A549 (cell line): ENCODE results near the gene MAGEA6. TPM values are rescaled to one million over a fixed set of nuclear protein-coding genes. Genes with fewer than 3 reads are reported as not detected.
A peak's percentile ranks its signal among the peaks of the same experiment; 100 is the strongest.

ENCODE experiments used
- ATAC-seq, 2 experiments: fragments of 200-7000 bp in 1 of 2; fragments of >200 bp in 1 of 2; cut with Nextera tagmentation in 1 of 2; cut with Tn5 transposase in 1 of 2; 3 replicates each; pipeline versions ENCODE4 v1.8.0 to v1.9.1; 2018 to 2020; ENCODE audit warnings: mild to moderate bottlenecking in 1 of 2, moderate library complexity in 1 of 2
- CTCF ChIA-PET: fragments of 300-600 bp; sonication (Branson Sonifier 250); formaldehyde crosslinking; extraction: SDS; loops from one replicate; lab custom pipeline; 2021; ENCODE audit warnings: antibody characterized with exemption, inconsistent platforms; lab: Yijun Ruan, JAX
- POLR2A ChIA-PET: fragments of 350-600 bp; formaldehyde crosslinking; extraction: SDS; loops from one replicate; lab custom pipeline; 2021; ENCODE audit warnings: antibody characterized with exemption, inconsistent platforms; lab: Yijun Ruan, JAX
- DNase-seq, 2 experiments: peaks; one replicate each; pipeline versions ENCODE4 v3.0.0 to v3.0.0-alpha.2; 2011 to 2016; ENCODE audit warnings: low read depth in 1 of 2, low spot score in 1 of 2
- FAIRE-seq: peaks from 2 replicates; lab custom pipeline; 2011; peaks lifted over from hg19 to GRCh38; lab: Jason Lieb, UNC
- H3K27ac ChIP-seq, 2 experiments: fragments of >200 bp; sonication (Bioruptor Twin); formaldehyde crosslinking; 3 replicates each; pipeline ENCODE4 v1.5.1; 2016 to 2017
- H3K4me1 ChIP-seq: fragments of >200 bp; sonication (Bioruptor Twin); formaldehyde crosslinking; 3 replicates; pipeline ENCODE4 v1.6.1; 2016
- H3K4me2 ChIP-seq: fragments of >200 bp; sonication (Bioruptor Twin); formaldehyde crosslinking; 3 replicates; pipeline ENCODE4 v1.6.1; 2016
- H3K4me3 ChIP-seq: fragments of >200 bp; sonication (Bioruptor Twin); formaldehyde crosslinking; 3 replicates; pipeline ENCODE4 v1.5.1; 2016
- H3K9me3 ChIP-seq: fragments of >200 bp; sonication (Bioruptor Twin); formaldehyde crosslinking; 3 replicates; pipeline ENCODE4 v1.6.1; 2016
- CEBPB ChIP-seq, 2 experiments: fragments of >200 bp in 1 of 2; sonication (Bioruptor Twin) in 1 of 2; formaldehyde crosslinking in 1 of 2; IDR thresholded peaks; 2 replicates each; pipeline ENCODE4 v1.6.1; 2012 to 2016
- EHF ChIP-seq: fragments of 250-450 bp; sonication (Bioruptor Pico); IDR thresholded peaks from 2 replicates; pipeline ENCODE4 v1.5.0; 2020; ENCODE audit warnings: mild to moderate bottlenecking
- POLR2A ChIP-seq: IDR thresholded peaks from 2 replicates; pipeline ENCODE4 v1.6.1; 2012; ENCODE audit warnings: mild to moderate bottlenecking, low read length
- ZFP36 ChIP-seq: fragments of 450-650 bp; IDR thresholded peaks from 2 replicates; pipeline ENCODE4 v1.6.1; 2014; ENCODE audit warnings: borderline replicate concordance; ENCODE audit not compliant: partially characterized antibody
- ZNF302 ChIP-seq: fragments of 250-450 bp; sonication (Bioruptor Pico); IDR thresholded peaks from 2 replicates; pipeline ENCODE4 v1.9.0; 2021; ENCODE audit warnings: inconsistent platforms, mild to moderate bottlenecking, moderate library complexity
- WGBS: methylation state at CpG from one replicate; pipeline ENCODE4 v1.1.6; 2017; ENCODE audit errors: missing lambda C conversion rate; 5-methylcytosine and 5-hydroxymethylcytosine counted together
- polyA plus RNA-seq, 4 experiments: library from polyadenylated mRNA; depleted of rRNA in 3 of 4; stranded (reverse); fragments of >200 nt; fragmentation: RNase III in 1 of 4; extraction: RNeasy Plus Mini Kit Qiagen cat#74134 plus additional on column Dnase treatment in 1 of 4; gene quantifications; 2 replicates in 3 of 4; 3 replicates in 1 of 4; pipeline ENCODE4 v1.2.3, GENCODE V29; 2011 to 2017

MAGEA6 gene
- polyA plus RNA-seq, 2 of the 4 experiments (the other 2 are of a cell fraction): 11.3 to 21.2 TPM

GRCh38 chrX:152733261-152733975 lies 36.1 kb downstream of the MAGEA6 start, which contains the start of the genes CSAG1 and MAGEA12:
TSS of gene CSAG1 (minus strand) at chrX:152733721. CDS start at chrX:152732460, 1,261 bp downstream.
TSS of gene MAGEA12 (plus strand) at chrX:152733757. CDS start at chrX:152736162, 2,405 bp downstream.
- Histone ChIP-seq H3K4me1 (no peaks in the 10 kb centered on the region), H3K9me3 (no peaks in the 10 kb centered on the region), H3K4me2 (no peak within 1 kb of the TSS), H3K27ac (no peak within 1 kb of the TSS), H3K4me3 (no peak within 1 kb of the TSS)
- CTCF ChIA-PET: no interaction called here
- DNase-seq: peak in 1 of 2 experiments; percentile 6
- no peak for FAIRE-seq
- POLR2A ChIA-PET: no interaction called here
- WGBS: 52% methylated on average over 15 of the region's 21 CpGs
- no peak for TF ChIP-seq CEBPB (IDR thresholded peaks at IDR 0.05)
- ATAC-seq: no peak

- no peak overlapping the region for H3K4me3 ChIP-seq
- WGBS: 0% methylated on average over 7 of the region's 7 CpGs
- ATAC-seq: no peak
- no peaks in the 10 kb centered on the region for H3K9me3 ChIP-seq
- no peak for TF ChIP-seq ZNF302 (CRISPR knock-in tag)
- no peak for TF ChIP-seq ZFP36
- TF ChIP-seq EHF (CRISPR knock-in tag): no peak
- TF ChIP-seq POLR2A: no peak
- no peak overlapping the region for H3K4me2 ChIP-seq
- DNase-seq: no peak
- ChIA-PET CTCF (no interaction called here), POLR2A (no interaction called here)
- H3K4me1 ChIP-seq: no peaks in the 10 kb centered on the region
- H3K27ac ChIP-seq: no peak overlapping the region
- no peak for FAIRE-seq
These were observed 44.1 kb downstream of the MAGEA6 start for GRCh38 chrX:152725409-152725808.

Other genes starting within 250 kb of the MAGEA6 start
- 0.50 and 0.54 TPM in 2 replicates for gene GABRQ, start 131.8 kb downstream of the MAGEA6 start, polyA plus RNA-seq (2011; rRNA removed)
- gene GABRQ, start 131.8 kb downstream of the MAGEA6 start, polyA plus RNA-seq (2017; fragmentation: RNase III; extraction: RNeasy Plus Mini Kit Qiagen cat#74134 plus additional on column Dnase treatment): 0.52 to 0.72 TPM (median 0.70 TPM) in 3 replicates
- 0.96 and 1.3 TPM in 2 replicates for gene MAGEA3, start 70.9 kb downstream of the MAGEA6 start, polyA plus RNA-seq (2011; rRNA removed)
- gene MAGEA3, start 70.9 kb downstream of the MAGEA6 start, polyA plus RNA-seq (2017; fragmentation: RNase III; extraction: RNeasy Plus Mini Kit Qiagen cat#74134 plus additional on column Dnase treatment): 2.2 to 2.3 TPM (median 2.3 TPM) in 3 replicates
- not detected in 2 replicates for gene CSAG2, start 60.4 kb downstream of the MAGEA6 start, polyA plus RNA-seq (2011; rRNA removed)
- not detected in 3 replicates for gene CSAG2, start 60.4 kb downstream of the MAGEA6 start, polyA plus RNA-seq (2017; fragmentation: RNase III; extraction: RNeasy Plus Mini Kit Qiagen cat#74134 plus additional on column Dnase treatment)
- 0.08 TPM in 1 of 2 replicates, not detected in the other for gene MAGEA2B, start 55.1 kb downstream of the MAGEA6 start, polyA plus RNA-seq (2011; rRNA removed)
- not detected in 3 replicates for gene MAGEA2B, start 55.1 kb downstream of the MAGEA6 start, polyA plus RNA-seq (2017; fragmentation: RNase III; extraction: RNeasy Plus Mini Kit Qiagen cat#74134 plus additional on column Dnase treatment)
- 1.0 and 1.4 TPM in 2 replicates for gene CSAG1, start 36.0 kb downstream of the MAGEA6 start, polyA plus RNA-seq (2011; rRNA removed)
- 0.27 to 0.37 TPM in 2 of 3 replicates, not detected in the other for gene CSAG1, start 36.0 kb downstream of the MAGEA6 start, polyA plus RNA-seq (2017; fragmentation: RNase III; extraction: RNeasy Plus Mini Kit Qiagen cat#74134 plus additional on column Dnase treatment)
- 1.7 TPM in 2 replicates for gene MAGEA12, start 35.9 kb downstream of the MAGEA6 start, polyA plus RNA-seq (2011; rRNA removed)
- 0.12 to 0.27 TPM (median 0.25 TPM) in 3 replicates for gene MAGEA12, start 35.9 kb downstream of the MAGEA6 start, polyA plus RNA-seq (2017; fragmentation: RNase III; extraction: RNeasy Plus Mini Kit Qiagen cat#74134 plus additional on column Dnase treatment)
- 0.09 and 0.34 TPM in 2 replicates for gene MAGEA2, start 15.8 kb downstream of the MAGEA6 start, polyA plus RNA-seq (2011; rRNA removed)
- gene MAGEA2, start 15.8 kb downstream of the MAGEA6 start, polyA plus RNA-seq (2017; fragmentation: RNase III; extraction: RNeasy Plus Mini Kit Qiagen cat#74134 plus additional on column Dnase treatment): 0.04 to 0.05 TPM in 2 of 3 replicates, not detected in the other
- gene CSAG3, start 10.5 kb downstream of the MAGEA6 start, polyA plus RNA-seq (2011; rRNA removed): 0.10 TPM in 1 of 2 replicates, not detected in the other
- gene CSAG3, start 10.5 kb downstream of the MAGEA6 start, polyA plus RNA-seq (2017; fragmentation: RNase III; extraction: RNeasy Plus Mini Kit Qiagen cat#74134 plus additional on column Dnase treatment): not detected in 3 replicates
- gene CETN2, start 61.1 kb upstream of the MAGEA6 start, polyA plus RNA-seq (2011; rRNA removed): 64.7 and 69.2 TPM in 2 replicates
- 77.8 to 87.3 TPM (median 82.6 TPM) in 3 replicates for gene CETN2, start 61.1 kb upstream of the MAGEA6 start, polyA plus RNA-seq (2017; fragmentation: RNase III; extraction: RNeasy Plus Mini Kit Qiagen cat#74134 plus additional on column Dnase treatment)
- 24.9 and 26.9 TPM in 2 replicates for gene NSDHL, start 61.4 kb upstream of the MAGEA6 start, polyA plus RNA-seq (2011; rRNA removed)
- 43.0 to 51.3 TPM (median 50.5 TPM) in 3 replicates for gene NSDHL, start 61.4 kb upstream of the MAGEA6 start, polyA plus RNA-seq (2017; fragmentation: RNase III; extraction: RNeasy Plus Mini Kit Qiagen cat#74134 plus additional on column Dnase treatment)
- gene ZNF185, start 128.4 kb upstream of the MAGEA6 start, polyA plus RNA-seq (2011; rRNA removed): 11.2 and 12.8 TPM in 2 replicates
- 4.9 to 5.2 TPM (median 5.0 TPM) in 3 replicates for gene ZNF185, start 128.4 kb upstream of the MAGEA6 start, polyA plus RNA-seq (2017; fragmentation: RNase III; extraction: RNeasy Plus Mini Kit Qiagen cat#74134 plus additional on column Dnase treatment)
- gene PNMA5, start 224.4 kb upstream of the MAGEA6 start, polyA plus RNA-seq (2011; rRNA removed): not detected in 2 replicates
- gene PNMA5, start 224.4 kb upstream of the MAGEA6 start, polyA plus RNA-seq (2017; fragmentation: RNase III; extraction: RNeasy Plus Mini Kit Qiagen cat#74134 plus additional on column Dnase treatment): not detected in 3 replicates